Activated naive CD8-positive, alpha-beta T cell treated with anti-CD3 and anti-CD28 coated beads, Interleukin-2, amount 50 U/mL, for 24 hours (primary cell): ENCODE measurements around the gene PCDH15.
"Not testable (repeated sequence)": the region's sequence is repeated elsewhere in the genome, so short reads cannot be mapped to it uniquely, and the experiment has no call there.

Experiments used
- ATAC-seq: fragments of 150-1000 bp; cut with Tn5 transposase; one replicate; pipeline ENCODE4 v1.10.0; 2021
- DNase-seq: peaks from one replicate; pipeline ENCODE4 v3.0.0; 2021
- H3K27ac Mint-ChIP-seq: one replicate; pipeline ENCODE4 v1.8.0; 2021; ENCODE audit warnings: mild to moderate bottlenecking, mixed read lengths
- H3K27me3 Mint-ChIP-seq: one replicate; pipeline ENCODE4 v1.8.0; 2021; ENCODE audit warnings: mixed read lengths
- H3K36me3 Mint-ChIP-seq: one replicate; pipeline ENCODE4 v1.8.0; 2021; ENCODE audit warnings: low read depth, mixed read lengths
- H3K4me1 Mint-ChIP-seq: one replicate; pipeline ENCODE4 v1.8.0; 2021; ENCODE audit warnings: mixed read lengths
- H3K4me3 Mint-ChIP-seq: one replicate; pipeline ENCODE4 v1.8.0; 2021; ENCODE audit warnings: mild to moderate bottlenecking, moderate library complexity, mixed read lengths
- H3K9me3 Mint-ChIP-seq: one replicate; pipeline ENCODE4 v1.8.0; 2021; ENCODE audit warnings: mixed read lengths

Gene PCDH15

DNA sequence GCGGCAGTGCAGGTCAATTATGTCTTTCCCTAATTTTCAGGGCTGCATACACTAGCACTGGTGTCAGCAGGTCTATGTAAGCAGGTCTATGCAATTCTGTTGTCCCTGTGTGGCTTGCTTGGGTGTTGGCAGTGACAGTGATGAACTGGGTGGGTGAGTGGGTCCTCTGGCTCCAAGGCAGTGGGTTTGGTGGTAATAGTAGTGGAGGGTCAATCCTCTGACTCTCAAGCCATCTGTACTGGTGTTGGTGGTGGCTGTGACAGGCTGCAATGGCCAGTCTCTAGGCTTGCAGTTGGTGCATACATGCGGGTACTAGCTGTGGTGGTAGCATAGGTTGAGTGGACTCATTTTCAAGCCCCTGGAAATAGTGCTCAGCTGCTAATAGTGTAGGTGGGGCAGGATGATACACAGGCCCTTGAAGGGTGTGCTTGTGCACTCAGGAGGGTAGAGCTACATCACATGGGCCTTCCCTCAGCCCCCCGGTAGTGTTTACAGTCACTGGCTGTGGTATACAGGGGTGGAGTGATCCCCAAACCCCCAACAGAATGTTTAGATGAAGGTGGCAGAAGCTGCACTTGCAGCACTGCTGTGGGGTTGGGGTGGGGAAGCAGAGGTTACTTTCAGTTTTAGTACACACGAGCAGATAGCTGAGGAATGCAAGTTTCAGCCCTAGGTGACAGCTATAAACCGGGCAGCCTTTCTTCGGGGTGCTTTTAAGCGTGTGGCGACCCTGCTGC, 331.3 kb downstream of the PCDH15 start:
- DNase-seq (no peak), ATAC-seq (peak; percentile 10)
- peaks cover 6% of the 10 kb centered on the region for H3K9me3 Mint-ChIP-seq
- no peaks in the 10 kb centered on the region for H3K36me3 Mint-ChIP-seq
- no peak overlapping the region for H3K4me3 Mint-ChIP-seq
- H3K27me3 Mint-ChIP-seq, result no peaks in the 10 kb centered on the region
- no peak overlapping the region for H3K27ac Mint-ChIP-seq
- no peaks in the 10 kb centered on the region for H3K4me1 Mint-ChIP-seq

DNA sequence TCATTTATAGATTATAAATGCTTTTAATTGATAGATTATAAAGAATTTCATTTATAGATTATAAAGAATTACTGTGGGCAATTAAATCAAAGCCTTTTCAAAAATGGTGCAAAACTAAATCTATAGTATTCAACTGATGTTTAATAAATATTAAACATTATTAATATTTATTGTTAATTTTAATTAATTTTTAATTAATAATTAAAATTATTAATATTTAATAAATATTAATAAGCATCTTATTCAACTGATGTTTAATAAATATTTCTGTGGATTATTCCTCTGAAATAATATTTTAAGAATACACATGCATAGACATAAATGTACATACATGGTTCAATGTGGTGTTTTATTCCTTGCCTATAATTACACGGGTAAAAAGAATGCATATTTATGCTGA, 346.8 kb downstream of the PCDH15 start:
- Mint-ChIP-seq H3K9me3 (peaks cover 16% of the 10 kb centered on the region), H3K4me3 (no peak overlapping the region), H3K27ac (no peak overlapping the region), H3K4me1 (no peaks in the 10 kb centered on the region), H3K27me3 (no peaks in the 10 kb centered on the region), H3K36me3 (no peaks in the 10 kb centered on the region)
- ATAC-seq (no peak), DNase-seq (no peak)

DNA sequence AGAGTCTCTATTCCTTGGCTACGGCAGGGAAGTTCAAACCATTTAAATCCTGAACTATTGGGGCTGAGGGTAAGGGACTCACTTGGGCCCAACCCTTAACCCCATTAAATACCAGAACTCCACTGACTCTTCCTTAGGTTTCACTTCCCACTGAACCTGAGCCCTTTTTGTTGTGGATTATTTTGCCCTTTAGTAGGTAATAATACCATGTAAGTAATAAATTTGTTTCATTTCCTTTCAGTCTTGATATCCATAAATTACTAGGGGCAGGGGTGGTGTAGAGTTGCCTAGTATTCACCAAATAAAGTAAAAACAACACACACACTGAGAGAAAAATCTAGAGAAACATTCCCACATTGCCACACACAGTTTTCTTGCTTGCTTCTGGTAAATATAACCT, 352.0 kb downstream of the PCDH15 start:
- H3K27me3 Mint-ChIP-seq, result no peaks in the 10 kb centered on the region
- H3K36me3 Mint-ChIP-seq, result no peaks in the 10 kb centered on the region
- no peaks in the 10 kb centered on the region for H3K4me1 Mint-ChIP-seq
- no peak for ATAC-seq
- peaks cover 13% of the 10 kb centered on the region for H3K9me3 Mint-ChIP-seq
- no peak overlapping the region for H3K4me3 Mint-ChIP-seq
- no peak overlapping the region for H3K27ac Mint-ChIP-seq
- no peak for DNase-seq

DNA sequence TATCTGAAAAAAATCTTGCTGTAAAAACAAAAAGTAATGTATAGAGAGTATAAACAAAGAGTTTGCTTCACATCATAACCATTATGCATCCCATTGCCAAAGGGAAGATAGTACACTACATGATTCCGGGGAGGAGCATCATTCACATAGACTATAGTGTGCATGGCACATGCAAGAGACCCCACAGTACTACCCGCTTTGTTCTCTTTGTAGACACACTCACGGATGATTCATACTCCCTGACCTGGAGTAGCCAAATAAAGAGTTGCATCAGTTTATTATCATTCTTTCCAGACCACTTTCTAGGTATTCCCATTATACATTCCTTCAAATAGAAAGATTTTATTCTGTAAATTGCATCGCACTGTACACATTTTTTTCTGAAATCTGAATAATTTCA, 356.9 kb downstream of the PCDH15 start:
- no peaks in the 10 kb centered on the region for H3K36me3 Mint-ChIP-seq
- H3K9me3 Mint-ChIP-seq, result peaks cover 10% of the 10 kb centered on the region
- no peaks in the 10 kb centered on the region for H3K27me3 Mint-ChIP-seq
- H3K4me1 Mint-ChIP-seq, result no peaks in the 10 kb centered on the region
- ATAC-seq (no peak), DNase-seq (no peak)
- H3K27ac Mint-ChIP-seq, result no peak overlapping the region
- H3K4me3 Mint-ChIP-seq, result no peak overlapping the region

DNA sequence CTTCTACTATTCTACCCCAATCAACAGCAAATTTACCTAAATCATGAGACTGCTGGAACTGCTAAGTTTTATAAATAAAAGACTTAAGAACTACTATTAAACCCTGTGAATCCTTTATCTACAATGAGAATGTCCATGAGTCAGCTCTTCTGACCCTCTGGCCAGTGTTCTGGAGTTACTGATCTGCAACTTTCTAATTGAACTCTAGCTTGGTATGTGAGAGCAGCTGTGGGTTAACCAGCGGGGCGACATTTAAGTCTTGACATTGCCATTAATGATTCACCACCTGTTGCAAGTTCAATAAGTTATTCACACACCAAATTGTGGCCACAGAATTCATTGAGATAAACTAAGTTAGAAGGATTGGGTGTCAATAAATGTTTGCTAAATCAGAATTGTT, 359.8 kb downstream of the PCDH15 start:
- Mint-ChIP-seq H3K4me1 (no peaks in the 10 kb centered on the region), H3K27me3 (no peaks in the 10 kb centered on the region), H3K4me3 (no peak overlapping the region), H3K9me3 (peaks cover 4% of the 10 kb centered on the region), H3K27ac (no peak overlapping the region), H3K36me3 (no peaks in the 10 kb centered on the region)
- DNase-seq (no peak), ATAC-seq (no peak)

DNA sequence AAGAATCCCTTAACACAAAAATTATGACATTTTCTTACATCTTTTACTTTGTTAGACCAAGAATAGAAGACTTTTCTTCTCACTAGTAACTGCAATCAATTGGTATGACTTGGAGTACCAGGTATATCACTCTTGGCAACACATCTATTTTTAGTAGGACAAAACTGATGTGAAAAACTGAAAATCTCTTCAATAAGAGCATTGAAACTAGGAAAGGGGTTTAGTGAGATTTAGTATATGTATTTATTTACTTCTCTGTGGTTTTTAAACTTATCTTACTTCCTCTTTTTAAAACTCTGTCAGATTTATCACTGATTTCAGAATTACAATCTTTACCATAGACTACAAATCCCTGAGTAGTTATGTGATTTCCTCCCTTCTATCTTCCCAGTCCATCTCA, 366.2 kb downstream of the PCDH15 start:
- peaks cover 4% of the 10 kb centered on the region for H3K9me3 Mint-ChIP-seq
- ATAC-seq (no peak), DNase-seq (no peak)
- no peak overlapping the region for H3K27ac Mint-ChIP-seq
- H3K4me1 Mint-ChIP-seq, result no peaks in the 10 kb centered on the region
- no peaks in the 10 kb centered on the region for H3K27me3 Mint-ChIP-seq
- no peaks in the 10 kb centered on the region for H3K36me3 Mint-ChIP-seq
- no peak overlapping the region for H3K4me3 Mint-ChIP-seq

DNA sequence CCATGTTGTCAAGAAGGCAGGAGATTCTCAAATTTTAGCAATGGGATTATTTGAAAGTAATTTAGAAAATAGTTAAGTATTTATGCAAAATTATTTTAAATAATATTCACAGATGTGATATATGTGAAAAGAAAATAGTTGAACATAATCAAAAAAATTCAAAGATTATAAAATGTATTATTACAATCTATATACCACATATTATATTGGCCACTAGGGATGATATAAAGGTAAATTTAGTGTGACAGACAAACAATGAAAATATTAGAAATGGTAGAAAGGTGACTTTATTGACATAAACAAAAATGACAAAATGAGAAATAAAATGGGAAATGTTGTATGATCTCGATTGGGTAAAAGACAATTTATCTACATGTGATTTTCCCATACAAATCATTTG, 385.5 kb downstream of the PCDH15 start:
- H3K27me3 Mint-ChIP-seq, result no peaks in the 10 kb centered on the region
- H3K4me3 Mint-ChIP-seq, result no peak overlapping the region
- no peak overlapping the region for H3K27ac Mint-ChIP-seq
- H3K9me3 Mint-ChIP-seq, result peaks cover 5% of the 10 kb centered on the region
- no peak for DNase-seq
- ATAC-seq, result no peak
- no peaks in the 10 kb centered on the region for H3K36me3 Mint-ChIP-seq
- H3K4me1 Mint-ChIP-seq, result no peaks in the 10 kb centered on the region

DNA sequence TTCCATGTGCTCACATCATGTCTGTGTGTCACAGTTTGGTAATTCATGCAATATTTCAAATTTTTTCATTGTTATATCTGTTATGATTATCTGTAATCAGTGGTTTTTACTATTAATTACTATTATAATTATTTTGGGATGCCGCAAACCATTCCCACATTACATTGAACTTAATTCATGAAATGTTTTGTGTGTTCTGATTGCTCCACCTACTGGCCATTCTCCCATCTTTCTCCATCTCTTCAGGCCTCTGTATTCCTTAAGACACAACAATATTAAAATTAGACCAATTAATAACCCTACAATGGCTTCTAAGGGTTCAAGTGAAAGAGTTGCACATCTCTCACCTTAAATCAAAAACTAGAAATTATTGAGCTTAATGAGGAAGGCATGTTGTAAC, 398.5 kb downstream of the PCDH15 start:
- Mint-ChIP-seq H3K4me1 (no peaks in the 10 kb centered on the region), H3K27me3 (no peaks in the 10 kb centered on the region), H3K36me3 (no peaks in the 10 kb centered on the region), H3K27ac (no peak overlapping the region), H3K9me3 (peaks cover 5% of the 10 kb centered on the region), H3K4me3 (no peak overlapping the region)
- DNase-seq (no peak), ATAC-seq (no peak)

DNA sequence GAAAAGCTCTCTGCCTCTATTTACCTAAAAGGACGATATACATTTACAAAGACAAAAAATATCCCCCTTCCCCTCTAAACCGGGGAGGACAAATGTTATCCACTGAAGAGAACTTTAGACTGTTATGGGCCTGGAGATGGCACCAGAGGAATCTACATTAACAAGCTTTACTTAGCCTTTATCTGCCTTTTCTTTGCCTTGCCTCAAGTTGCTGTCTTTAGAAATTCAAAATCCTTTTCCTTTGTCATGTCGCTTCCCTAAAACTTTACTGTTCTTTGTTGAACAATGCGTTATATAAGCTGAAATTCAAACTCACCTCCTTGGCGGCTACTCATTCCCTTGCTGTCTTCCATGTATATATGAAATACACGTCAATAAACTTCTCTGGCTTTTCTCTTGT, 405.0 kb downstream of the PCDH15 start:
- DNase-seq, result no peak
- H3K9me3 Mint-ChIP-seq, result peaks cover 8% of the 10 kb centered on the region
- H3K4me3 Mint-ChIP-seq, result no peak overlapping the region

DNA sequence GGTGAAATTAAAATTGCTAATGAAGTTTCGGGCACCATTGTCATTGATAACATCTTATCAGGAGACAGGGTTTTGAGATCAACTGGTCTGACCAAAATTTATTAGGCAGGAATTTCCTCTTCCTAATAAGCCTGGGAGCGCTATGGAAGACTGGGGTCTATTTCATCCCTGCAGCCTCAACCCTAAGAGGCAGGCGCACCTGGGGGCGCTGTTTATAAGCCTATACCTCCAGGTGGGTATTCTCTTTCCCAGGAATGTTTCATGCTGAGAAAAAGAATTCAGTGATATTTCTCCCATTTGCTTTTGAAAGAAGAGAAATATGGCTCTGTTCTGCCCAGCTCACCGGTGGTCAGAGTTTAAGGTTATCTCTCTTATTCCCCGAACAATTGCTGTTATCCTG, 406.4 kb downstream of the PCDH15 start:
- H3K36me3 Mint-ChIP-seq, H3K4me3 Mint-ChIP-seq, H3K27ac Mint-ChIP-seq: not testable (repeated sequence)

More for the DNA sequence above, 405.0 kb downstream of the PCDH15 start:
- H3K4me1 Mint-ChIP-seq, result no peaks in the 10 kb centered on the region
- no peak for ATAC-seq
- H3K27ac Mint-ChIP-seq, result no peak overlapping the region
- no peaks in the 10 kb centered on the region for H3K27me3 Mint-ChIP-seq
- no peaks in the 10 kb centered on the region for H3K36me3 Mint-ChIP-seq

DNA sequence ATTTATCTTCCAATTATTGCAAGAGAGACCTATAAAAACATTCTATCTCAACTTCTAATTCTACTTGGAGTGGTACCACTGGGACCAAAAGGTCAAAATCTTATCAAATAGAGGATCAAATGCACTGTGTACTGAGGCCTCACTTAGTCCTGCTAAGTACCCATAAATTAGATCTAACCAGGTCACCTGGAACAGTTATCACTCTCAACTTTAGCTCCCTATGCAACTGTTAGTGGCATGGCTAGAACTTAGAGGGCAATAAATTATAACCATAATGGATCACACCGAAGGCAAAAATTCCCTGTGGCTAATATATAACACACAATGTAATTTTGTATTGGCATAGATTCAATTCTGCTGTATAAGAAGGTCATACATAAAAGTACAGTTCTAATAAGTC, 428.9 kb downstream of the PCDH15 start:
- Mint-ChIP-seq H3K4me1 (no peaks in the 10 kb centered on the region), H3K27me3 (no peaks in the 10 kb centered on the region), H3K4me3 (no peak overlapping the region), H3K27ac (no peak overlapping the region), H3K36me3 (no peaks in the 10 kb centered on the region), H3K9me3 (peaks cover 4% of the 10 kb centered on the region)
- ATAC-seq (no peak), DNase-seq (no peak)

More for the DNA sequence above, 406.4 kb downstream of the PCDH15 start:
- not testable (repeated sequence) for H3K9me3 Mint-ChIP-seq, ATAC-seq, H3K4me1 Mint-ChIP-seq, H3K27me3 Mint-ChIP-seq, DNase-seq

DNA sequence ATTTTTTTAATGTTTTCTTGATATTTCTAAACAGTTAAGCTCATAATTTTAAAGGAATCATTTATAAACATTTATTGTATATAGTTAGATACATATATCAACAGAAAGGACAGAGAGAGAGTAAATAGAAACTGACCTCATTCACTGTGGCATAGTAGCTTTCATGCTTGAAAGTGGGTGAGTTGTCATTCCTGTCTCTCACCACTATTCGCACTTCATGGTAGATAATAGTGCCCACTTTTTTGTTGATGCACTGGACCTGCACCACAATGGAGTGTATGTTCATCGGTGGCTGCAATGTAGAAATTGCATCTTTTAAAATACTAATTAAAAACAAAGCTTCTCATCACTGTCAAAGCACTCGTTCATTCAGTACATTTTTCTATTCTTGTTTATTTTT, 432.0 kb downstream of the PCDH15 start:
- Mint-ChIP-seq H3K27me3 (no peaks in the 10 kb centered on the region), H3K9me3 (peaks cover 10% of the 10 kb centered on the region), H3K4me1 (no peaks in the 10 kb centered on the region), H3K4me3 (no peak overlapping the region), H3K36me3 (no peaks in the 10 kb centered on the region), H3K27ac (no peak overlapping the region)
- DNase-seq, result no peak
- ATAC-seq, result no peak

DNA sequence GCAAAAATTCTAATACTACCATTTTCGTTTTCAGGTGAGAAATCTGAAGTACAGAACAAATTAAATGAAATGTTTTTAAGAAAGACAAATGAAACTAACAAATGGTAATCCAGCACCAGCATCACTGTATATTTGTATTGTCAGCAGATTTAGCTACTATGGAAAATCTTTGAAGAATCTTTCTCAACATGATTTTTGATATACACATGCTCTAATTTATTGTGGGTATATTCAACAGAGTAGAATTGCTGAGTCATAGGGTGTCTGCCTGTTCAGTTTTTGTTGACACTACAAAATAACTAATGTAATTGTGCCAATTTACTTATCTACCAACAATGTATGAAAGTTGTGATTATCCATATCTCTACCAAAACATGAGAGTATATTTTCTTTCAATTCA, 437.6 kb downstream of the PCDH15 start:
- no peaks in the 10 kb centered on the region for H3K27me3 Mint-ChIP-seq
- H3K4me3 Mint-ChIP-seq, result no peak overlapping the region
- no peak overlapping the region for H3K27ac Mint-ChIP-seq
- H3K36me3 Mint-ChIP-seq, result no peaks in the 10 kb centered on the region
- peaks cover 14% of the 10 kb centered on the region for H3K9me3 Mint-ChIP-seq
- ATAC-seq, result no peak
- no peaks in the 10 kb centered on the region for H3K4me1 Mint-ChIP-seq
- no peak for DNase-seq

DNA sequence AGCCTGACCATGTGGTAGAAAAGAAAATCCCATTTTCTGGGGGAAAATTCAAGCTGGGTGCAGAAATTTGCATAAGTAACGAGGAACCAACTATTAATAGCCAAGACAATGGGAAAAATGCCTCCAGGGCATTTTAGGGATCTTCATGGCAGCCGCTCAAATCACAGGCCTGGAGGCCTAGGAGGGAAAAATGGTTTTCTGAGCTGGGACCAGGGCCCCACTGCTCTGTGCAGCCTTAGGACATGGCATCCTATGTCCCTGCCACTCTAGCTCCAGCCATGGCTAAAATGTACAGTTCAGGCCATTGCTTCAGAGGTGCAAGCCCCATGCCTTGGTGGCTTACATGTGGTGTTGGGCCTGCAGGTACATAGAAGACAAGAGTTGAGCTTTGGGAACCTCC, 459.0 kb downstream of the PCDH15 start:
- no peak overlapping the region for H3K4me3 Mint-ChIP-seq
- H3K9me3 Mint-ChIP-seq, result peaks cover 22% of the 10 kb centered on the region
- H3K27me3 Mint-ChIP-seq, result no peaks in the 10 kb centered on the region
- DNase-seq (no peak), ATAC-seq (no peak)
- H3K4me1 Mint-ChIP-seq, result no peaks in the 10 kb centered on the region
- peaks cover 2% of the 10 kb centered on the region for H3K36me3 Mint-ChIP-seq
- H3K27ac Mint-ChIP-seq, result no peak overlapping the region

DNA sequence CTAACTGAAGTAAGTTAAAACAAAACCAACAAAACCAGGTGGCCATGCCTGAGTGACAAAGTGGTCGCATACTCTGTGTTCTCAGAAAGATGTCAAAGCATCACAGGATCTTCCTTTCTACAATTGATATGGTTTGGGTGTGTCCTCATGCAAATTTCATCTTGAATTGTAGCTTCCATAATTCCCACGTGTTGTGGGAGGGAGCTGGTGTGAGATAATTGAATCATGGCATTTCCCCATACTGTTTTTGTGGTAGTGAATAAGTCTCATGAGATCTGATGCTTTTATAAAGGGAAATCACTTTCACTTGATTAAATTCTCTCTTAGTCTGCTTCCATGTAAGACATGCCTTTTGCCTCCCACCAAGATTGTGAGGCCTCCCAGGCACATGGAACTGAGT, 465.7 kb downstream of the PCDH15 start:
- Mint-ChIP-seq H3K4me1 (no peaks in the 10 kb centered on the region), H3K27ac (no peak overlapping the region), H3K36me3 (peaks cover under 1% of the 10 kb centered on the region), H3K27me3 (no peaks in the 10 kb centered on the region), H3K4me3 (no peak overlapping the region), H3K9me3 (peaks cover 22% of the 10 kb centered on the region)
- no peak for ATAC-seq
- no peak for DNase-seq

DNA sequence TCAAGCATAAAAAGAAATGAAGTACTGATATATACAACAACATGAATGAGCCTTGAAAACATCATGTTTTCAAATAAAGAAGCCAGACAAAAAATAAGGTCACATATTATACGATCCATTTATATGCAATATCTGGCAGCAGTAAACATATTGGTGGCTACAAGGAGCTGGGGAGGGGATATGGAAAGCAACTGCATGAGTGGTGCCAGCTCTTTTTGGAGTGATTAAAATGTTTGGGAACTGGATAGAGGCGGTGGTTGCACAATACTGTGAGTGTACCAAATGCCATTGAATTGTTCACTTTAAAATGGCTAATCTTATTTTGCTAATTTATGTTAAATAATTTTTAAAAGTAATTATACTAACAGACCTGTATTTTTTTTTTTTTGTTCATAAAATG, 481.7 kb downstream of the PCDH15 start:
- Mint-ChIP-seq H3K9me3 (peaks cover 12% of the 10 kb centered on the region), H3K27me3 (no peaks in the 10 kb centered on the region), H3K36me3 (no peaks in the 10 kb centered on the region), H3K4me1 (no peaks in the 10 kb centered on the region), H3K27ac (no peak overlapping the region), H3K4me3 (no peak overlapping the region)
- no peak for DNase-seq
- ATAC-seq, result no peak
